Cardiac muscle cell (in vitro differentiated cells and primary cell): ENCODE measurements around the gene ANKRD11. TPM values are rescaled to one million over a fixed set of nuclear protein-coding genes. Genes with fewer than 3 reads are reported as not detected.

ENCODE experiments used
- DNase-seq, 2 donors: peaks; one replicate each; pipeline versions ENCODE4 v3.0.0 to v3.0.0-alpha.2; 2010 to 2017; ENCODE audit warnings: low read depth in 1 of 2, low spot score in 1 of 2
- H3K27ac ChIP-seq: fragments of 200-600 bp; sonication (generic); 2 replicates; pipeline ENCODE4 v1.5.1; 2016
- H3K27me3 ChIP-seq: fragments of 200-600 bp; sonication (generic); 2 replicates; pipeline ENCODE4 v1.6.0; 2016; ENCODE audit warnings: control low read depth
- H3K36me3 ChIP-seq: fragments of 200-600 bp; sonication (generic); 2 replicates; pipeline ENCODE4 v1.5.1; 2016; ENCODE audit warnings: control low read depth
- H3K4me1 ChIP-seq: fragments of 200-600 bp; sonication (generic); 2 replicates; pipeline ENCODE4 v1.8.1; 2017; ENCODE audit warnings: low read depth, mild to moderate bottlenecking, mixed run types
- H3K4me3 ChIP-seq: fragments of 200-600 bp; sonication (generic); 2 replicates; pipeline ENCODE4 v1.5.1; 2016; ENCODE audit warnings: mild to moderate bottlenecking
- H3K9me3 ChIP-seq: fragments of 200-600 bp; sonication (generic); 2 replicates; pipeline ENCODE4 v1.5.1; 2017; ENCODE audit warnings: low read depth, mild to moderate bottlenecking, control low read depth
- CTCF ChIP-seq: IDR thresholded peaks from 2 replicates; pipeline ENCODE4 v1.5.1; 2012; ENCODE audit warnings: low read depth, mild to moderate bottlenecking, low read length
- polyA plus RNA-seq: library from polyadenylated mRNA; unstranded; fragments of >200 nt; fragmentation: Nextera tagmentation; extraction: Ambion mirVana; gene quantifications from 2 replicates; pipeline ENCODE4 v1.2.1, GENCODE V29; 2016
- total RNA-seq: library from RNA; depleted of rRNA; stranded (reverse); fragments of >200 nt; gene quantifications from 2 replicates; pipeline ENCODE4 v1.2.3, GENCODE V29; 2016

Gene ANKRD11
- total and polyA plus RNA-seq, 2 experiments from 2014 or later, result 111 to 131 TPM

- no peaks in the 10 kb centered on the region for H3K27me3 ChIP-seq
- no peak overlapping the region for H3K4me3 ChIP-seq
- no peaks in the 10 kb centered on the region for H3K9me3 ChIP-seq
- DNase-seq, result no peak
- H3K4me1 ChIP-seq, result peaks cover 53% of the 10 kb centered on the region
- H3K36me3 ChIP-seq, result no peaks in the 10 kb centered on the region
- peak overlapping the region; percentile 89 for H3K27ac ChIP-seq
- no peak for TF ChIP-seq CTCF
Observed at GRCh38 chr16:89444151-89444723, 46.1 kb downstream of the ANKRD11 start.

- Histone ChIP-seq H3K36me3 (no peaks in the 10 kb centered on the region), H3K27me3 (no peaks in the 10 kb centered on the region), H3K4me3 (no peak overlapping the region), H3K9me3 (no peaks in the 10 kb centered on the region), H3K27ac (peak overlapping the region; percentile 89), H3K4me1 (peaks cover 53% of the 10 kb centered on the region)
- no peak for TF ChIP-seq CTCF
- DNase-seq, result no peak
Observed at GRCh38 chr16:89443727-89444084, 46.7 kb downstream of the ANKRD11 start.

- peak; percentile 70 to 75 for DNase-seq
- Histone ChIP-seq H3K27ac (peak overlapping the region; percentile 89), H3K4me3 (no peak overlapping the region), H3K4me1 (peaks cover 53% of the 10 kb centered on the region), H3K27me3 (no peaks in the 10 kb centered on the region), H3K9me3 (no peaks in the 10 kb centered on the region), H3K36me3 (no peaks in the 10 kb centered on the region)
- peak; percentile 17 for TF ChIP-seq CTCF
Observed at GRCh38 chr16:89442990-89443726, 47.2 kb downstream of the ANKRD11 start.

DNA sequence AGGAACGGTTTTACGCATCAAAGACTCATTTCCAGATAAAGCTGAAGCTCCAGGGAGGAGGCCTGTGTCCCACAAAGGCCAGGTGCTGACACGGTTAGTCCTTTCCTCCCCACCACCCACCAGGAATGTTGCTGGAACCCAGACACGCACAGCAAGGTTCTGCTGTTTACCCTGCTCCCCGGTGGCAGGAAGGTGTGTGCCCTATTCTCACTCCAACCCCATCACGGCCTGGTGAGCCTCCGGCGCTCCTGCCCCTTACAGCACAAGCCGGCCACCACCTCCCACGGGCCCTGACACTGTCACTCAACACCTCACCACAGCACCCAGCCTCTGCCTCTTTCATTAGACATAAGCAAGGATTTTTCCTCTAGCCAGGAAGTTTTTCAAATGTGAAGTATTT, 47.8 kb downstream of the ANKRD11 start:
- Histone ChIP-seq H3K4me3 (no peak overlapping the region), H3K4me1 (peaks cover 53% of the 10 kb centered on the region)

GRCh38 chr16:89439659-89440058, 50.7 kb downstream of the ANKRD11 start:
- Histone ChIP-seq H3K27ac (peak overlapping the region; percentile 45), H3K27me3 (no peaks in the 10 kb centered on the region), H3K4me3 (no peak overlapping the region), H3K4me1 (peaks cover 29% of the 10 kb centered on the region), H3K9me3 (no peaks in the 10 kb centered on the region), H3K36me3 (no peaks in the 10 kb centered on the region)
- DNase-seq, result no peak
- TF ChIP-seq CTCF, result no peak

More for the DNA sequence above, 47.8 kb downstream of the ANKRD11 start:
- TF ChIP-seq CTCF, result no peak
- Histone ChIP-seq H3K27me3 (no peaks in the 10 kb centered on the region), H3K27ac (peak overlapping the region; percentile 89), H3K9me3 (no peaks in the 10 kb centered on the region), H3K36me3 (no peaks in the 10 kb centered on the region)
- DNase-seq, result peak in 1 of 2 donors; percentile 53
